ENCODE results near the gene PPP2R5C. TPM values are rescaled to one million over a fixed set of nuclear protein-coding genes. Genes with fewer than 3 reads are reported as not detected.
A peak's percentile ranks its signal among the peaks of the same experiment; 100 is the strongest.

The PPP2R5C gene
- polyA plus RNA-seq, 3 donors = 92.1 to 105 (median 95.3) TPM

DNA sequence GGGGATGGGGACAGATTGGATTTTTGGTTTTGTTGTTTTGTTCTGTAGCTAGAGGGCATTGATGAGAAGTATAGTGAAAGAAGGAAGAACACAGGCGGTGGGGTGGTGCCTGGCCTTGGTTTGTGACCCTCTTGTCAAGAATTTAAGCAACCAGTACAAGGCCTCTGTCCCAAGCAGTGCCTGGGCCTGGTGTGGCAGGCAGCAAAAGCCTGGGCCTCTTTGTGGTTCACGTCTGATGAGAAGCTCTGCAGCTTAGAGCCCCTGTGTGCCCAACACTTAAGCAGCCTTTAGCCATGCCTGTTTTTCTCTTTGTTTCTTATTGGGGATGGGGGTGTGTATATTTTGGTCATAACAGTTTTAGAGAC is 98.0 kb downstream of the PPP2R5C start:
- DNase-seq = no peak

- DNase-seq = no peak
Measured at GRCh38 chr14:101859958-101860357, 98.4 kb downstream of the PPP2R5C start.

DNA sequence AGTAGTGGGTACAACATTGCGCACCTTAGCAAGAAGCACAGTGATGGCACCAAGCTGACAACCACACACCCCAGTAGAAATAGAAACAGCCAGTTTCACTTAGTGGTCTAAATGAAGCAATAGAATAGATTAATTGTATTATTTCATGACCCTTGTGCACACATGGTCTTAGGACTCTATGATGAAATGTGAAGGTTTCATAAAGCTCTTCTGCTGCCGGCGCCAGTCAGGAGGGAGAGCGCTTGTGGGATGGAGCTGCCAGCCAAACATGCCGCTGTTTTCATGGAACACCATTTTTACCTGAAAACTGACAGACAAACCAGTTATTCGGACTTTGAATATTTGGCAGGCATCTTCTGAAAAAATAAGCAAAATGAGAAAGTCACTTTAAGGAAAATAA is 100.0 kb downstream of the PPP2R5C start:
- no peak for DNase-seq

- DNase-seq = no peak
Measured at GRCh38 chr14:101862177-101862576, 100.7 kb downstream of the PPP2R5C start.

- DNase-seq = no peak
Measured at GRCh38 chr14:101862711-101863110, 101.2 kb downstream of the PPP2R5C start.

GRCh38 chr14:101865288-101865687 is 103.8 kb downstream of the PPP2R5C start:
- DNase-seq = no peak

GRCh38 chr14:101867854-101868253 is 106.3 kb downstream of the PPP2R5C start:
- no peak for DNase-seq

- no peak for DNase-seq
Measured at GRCh38 chr14:101869217-101869616, 107.7 kb downstream of the PPP2R5C start.

DNA sequence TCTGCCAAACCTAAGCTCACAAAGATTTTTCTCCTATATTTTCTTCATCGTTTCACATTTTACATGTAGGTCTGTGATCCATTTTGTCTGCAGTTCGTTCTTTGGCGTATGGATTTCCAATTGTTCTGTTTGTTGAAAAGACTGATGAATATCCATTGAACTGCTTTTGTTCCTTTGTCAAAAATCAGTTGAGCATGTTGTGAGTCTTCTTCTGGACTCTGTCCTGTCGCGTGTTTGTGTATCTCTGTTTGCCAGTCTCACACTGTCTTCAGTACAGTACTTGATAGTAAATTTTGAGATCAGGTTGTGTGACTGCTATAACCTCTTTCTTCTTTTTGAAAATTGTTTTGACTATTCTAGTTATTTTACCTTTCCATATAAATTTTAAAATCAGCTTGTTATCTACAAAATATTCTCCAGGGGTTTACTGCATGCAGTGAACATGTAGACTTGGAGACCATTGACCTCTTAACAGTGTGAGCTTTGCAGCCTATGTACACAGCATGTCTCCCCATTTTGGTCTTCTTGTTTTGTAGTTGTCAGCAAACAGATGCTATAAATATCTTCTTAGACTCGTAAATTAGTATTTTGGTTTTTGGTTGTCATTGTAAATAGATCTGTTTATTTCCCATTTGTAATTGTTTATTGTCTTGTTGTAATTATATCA is 108.9 kb downstream of the PPP2R5C start:
- DNase-seq = no peak

- DNase-seq = no peak
Measured at GRCh38 chr14:101872346-101872745, 110.8 kb downstream of the PPP2R5C start.

DNA sequence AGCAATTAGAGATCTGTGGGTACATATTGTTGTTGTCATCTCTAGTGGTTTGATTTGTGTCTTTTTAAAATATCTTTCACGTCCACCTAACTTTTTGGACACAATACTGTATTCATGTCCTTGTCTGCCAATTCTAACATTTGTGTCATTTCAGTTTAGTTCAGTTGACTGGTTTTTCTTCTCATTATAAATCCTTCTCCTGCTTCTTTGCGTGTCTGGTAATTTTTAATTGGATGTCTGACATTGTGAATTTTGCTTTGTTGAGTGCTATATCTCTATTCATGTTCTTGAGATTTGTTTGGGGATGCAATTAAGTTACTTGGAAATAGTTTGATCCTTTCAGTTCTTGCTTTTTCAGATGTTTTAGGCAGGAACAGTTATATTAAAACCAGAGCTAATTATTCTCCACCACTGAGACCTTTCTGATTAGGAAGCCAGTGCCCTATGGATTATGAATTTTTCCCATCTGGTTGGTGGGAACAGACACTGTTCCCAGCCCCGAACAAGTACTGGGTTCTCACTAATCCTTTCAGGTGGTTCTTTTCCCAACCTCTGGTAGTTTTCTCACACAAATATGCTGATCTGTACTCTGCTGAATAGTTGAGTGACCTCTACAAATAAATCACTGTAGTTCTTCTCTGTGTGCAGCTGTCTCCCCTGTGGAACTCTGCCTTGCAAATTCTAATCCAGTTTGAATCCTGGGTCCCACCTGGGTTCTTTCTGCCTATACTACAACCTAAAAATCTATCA is 111.7 kb downstream of the PPP2R5C start:
- DNase-seq = no peak

DNA sequence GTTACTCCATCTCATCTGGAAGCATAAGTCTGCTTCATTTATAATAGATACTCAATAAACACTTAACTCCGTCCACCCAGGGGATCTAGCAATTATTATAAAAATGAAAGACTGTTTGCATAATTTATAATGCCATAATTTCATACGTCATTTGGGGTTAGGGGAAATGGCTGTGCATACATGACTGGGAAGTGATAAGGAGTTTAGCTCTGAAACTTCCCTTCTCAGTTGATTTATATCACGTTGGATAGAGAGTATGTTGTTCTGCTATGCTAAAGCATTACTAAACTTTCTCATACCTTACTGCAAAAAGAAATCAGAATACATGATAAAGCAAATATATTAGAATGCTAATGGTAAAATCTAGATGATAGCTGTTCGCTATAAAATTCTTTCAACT is 112.5 kb downstream of the PPP2R5C start:
- no peak for DNase-seq

DNA sequence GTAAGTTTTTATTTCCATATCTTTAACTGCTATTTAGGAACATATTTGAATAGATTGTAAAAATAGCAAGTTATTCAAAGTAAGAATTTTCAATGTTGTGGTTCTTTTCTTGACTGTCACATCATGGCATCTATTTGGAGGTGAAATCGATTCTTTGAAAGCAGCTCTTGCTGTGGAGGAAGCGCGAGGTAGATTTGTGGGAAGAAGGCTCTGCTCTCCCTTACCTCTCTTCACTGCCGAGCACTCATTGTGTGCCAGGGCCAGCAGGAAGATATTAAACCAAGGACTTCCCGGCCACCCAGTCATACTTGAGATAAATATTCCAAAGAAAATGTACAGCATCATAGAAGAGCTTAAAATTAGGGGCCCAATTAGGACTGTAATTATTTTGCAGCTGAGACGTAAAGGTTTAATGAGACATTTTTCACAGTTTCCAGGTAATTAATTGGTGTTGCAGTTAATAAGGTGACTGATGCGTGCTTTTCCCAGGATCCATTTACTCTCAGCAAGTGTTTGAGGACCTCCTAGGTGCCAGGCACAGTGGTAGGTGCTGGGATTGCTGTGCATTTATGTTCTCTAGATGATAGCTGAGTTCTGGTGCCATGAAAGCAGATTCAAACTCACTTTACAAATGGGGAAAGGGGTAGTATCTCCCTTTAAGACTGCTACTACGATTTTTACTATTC is 113.7 kb downstream of the PPP2R5C start:
- no peak for DNase-seq

DNA sequence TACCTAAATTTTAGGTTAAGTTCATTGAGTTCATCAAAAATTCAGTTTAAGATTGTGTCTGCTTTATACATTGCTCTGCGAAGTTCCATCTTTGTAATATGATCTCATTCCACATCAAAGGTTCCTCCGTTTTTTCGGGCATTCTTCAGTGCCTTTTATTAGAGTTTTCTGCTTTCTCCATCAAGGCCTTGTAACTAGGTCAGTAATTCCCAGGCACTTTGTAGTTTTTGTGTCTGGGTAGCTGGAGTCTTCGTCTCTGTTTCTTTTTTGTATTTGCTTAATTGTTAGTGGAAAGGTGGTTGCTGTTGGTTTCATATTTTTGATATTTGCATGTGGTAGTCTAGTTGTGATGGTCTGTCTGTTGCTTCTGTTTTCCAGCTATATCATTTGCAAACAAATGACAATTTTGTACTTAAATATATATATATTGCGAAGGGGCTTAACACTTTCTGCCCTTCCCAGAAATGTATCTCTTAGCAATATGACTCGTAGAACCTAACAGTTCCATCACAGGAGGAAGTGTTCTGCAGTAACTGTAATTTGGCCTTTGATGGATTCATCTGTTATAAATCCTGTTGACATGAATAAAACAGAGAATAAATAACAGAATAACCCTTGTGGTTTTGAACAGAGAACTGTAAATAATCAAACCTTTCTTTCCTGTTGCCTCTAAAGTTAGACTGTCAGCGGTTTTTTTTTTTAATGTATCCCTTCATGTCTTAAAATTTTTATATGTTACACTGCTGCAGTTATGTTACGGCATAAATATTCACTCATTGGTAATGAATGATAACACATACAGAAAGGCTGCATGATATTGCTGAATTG is 114.4 kb downstream of the PPP2R5C start:
- DNase-seq = peak; percentile 51

DNA sequence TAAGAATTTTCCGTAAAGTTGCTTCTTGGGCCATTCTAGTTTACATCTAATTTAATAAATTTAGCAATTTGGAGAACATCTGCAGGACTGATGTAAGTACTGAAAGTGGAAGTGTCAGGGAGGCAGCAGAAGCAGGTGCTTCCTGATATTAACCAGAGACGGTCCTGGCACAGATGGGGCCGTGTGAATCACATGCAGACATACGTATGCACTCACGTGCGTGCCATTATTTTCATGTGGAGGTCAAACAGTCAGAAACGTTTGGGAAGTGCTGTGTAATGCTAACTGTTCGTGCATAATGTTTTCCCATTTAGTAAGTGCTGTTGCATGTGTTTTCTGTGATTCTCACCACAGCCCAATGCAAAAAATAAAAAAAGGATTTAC is 115.0 kb downstream of the PPP2R5C start:
- no peak for DNase-seq

GRCh38 chr14:101877766-101878165 is 116.3 kb downstream of the PPP2R5C start:
- no peak for DNase-seq

GRCh38 chr14:101878211-101878821 is 116.8 kb downstream of the PPP2R5C start:
- DNase-seq = no peak

DNA sequence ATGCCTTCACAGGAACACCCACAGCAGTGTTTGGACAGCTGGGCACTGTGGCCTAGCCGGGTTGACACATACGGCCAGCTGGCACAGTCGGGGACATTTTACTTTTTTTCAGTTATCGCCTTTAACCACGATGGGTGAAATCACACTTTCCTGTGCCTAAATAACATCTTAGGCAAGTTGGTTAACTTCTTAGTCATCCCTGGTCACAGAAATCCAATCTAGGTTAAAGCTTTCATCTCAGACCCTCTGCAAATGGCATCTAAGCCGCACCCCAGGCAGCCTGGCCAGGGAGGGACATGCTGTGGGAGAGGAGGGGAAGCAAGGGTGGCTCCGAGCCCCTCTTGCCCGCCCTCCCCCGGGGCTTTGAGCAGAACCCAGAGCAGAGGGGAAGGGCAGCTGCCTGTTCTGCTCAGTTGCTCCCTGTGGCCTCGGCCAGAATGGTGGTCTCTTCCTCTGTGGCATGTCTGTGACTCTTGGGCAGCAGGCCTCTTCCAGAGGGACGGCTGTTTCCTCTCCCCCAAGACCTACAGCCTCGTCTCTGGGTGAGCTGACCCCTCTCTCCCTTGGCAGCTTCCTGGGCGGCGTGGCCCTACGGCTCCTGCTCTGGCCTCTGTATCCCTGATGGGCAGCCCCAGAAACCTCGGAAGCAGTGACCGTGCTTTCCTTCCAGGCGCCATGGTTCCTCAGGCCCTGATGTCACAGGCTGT is 117.5 kb downstream of the PPP2R5C start:
- DNase-seq = no peak

GRCh38 chr14:101879529-101880336 is 118.2 kb downstream of the PPP2R5C start:
- no peak for DNase-seq

DNA sequence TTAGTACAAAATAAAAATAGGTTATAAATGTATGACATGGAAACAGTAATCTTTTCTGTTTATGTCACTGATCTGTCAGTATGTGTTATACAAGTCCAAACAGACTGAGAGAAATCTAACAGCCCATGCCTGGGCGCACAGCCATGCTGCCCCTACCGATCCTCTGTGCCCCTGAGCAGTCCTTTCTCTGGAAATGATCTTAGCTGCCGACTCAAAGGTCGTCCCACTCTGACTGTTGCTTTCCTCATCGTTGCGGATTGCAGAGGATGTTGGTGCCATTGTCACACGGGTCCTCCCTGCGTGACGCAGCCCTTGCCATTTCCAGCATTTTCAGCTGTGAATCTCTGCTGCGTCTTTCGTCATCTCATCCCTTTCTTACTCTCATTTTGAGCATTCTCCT is 119.9 kb downstream of the PPP2R5C start:
- DNase-seq = no peak

All from renal pelvis (tissue), 4 donors.